ENCODE data around the gene ARMC8. TPM values are rescaled to one million over a fixed set of nuclear protein-coding genes. Genes with fewer than 3 reads are reported as not detected.
A peak's percentile ranks its signal among the peaks of the same experiment; 100 is the strongest.

ARMC8 gene
- total RNA-seq, 2 experiments from 2014 or later: 50.4 to 53.2 TPM

DNA sequence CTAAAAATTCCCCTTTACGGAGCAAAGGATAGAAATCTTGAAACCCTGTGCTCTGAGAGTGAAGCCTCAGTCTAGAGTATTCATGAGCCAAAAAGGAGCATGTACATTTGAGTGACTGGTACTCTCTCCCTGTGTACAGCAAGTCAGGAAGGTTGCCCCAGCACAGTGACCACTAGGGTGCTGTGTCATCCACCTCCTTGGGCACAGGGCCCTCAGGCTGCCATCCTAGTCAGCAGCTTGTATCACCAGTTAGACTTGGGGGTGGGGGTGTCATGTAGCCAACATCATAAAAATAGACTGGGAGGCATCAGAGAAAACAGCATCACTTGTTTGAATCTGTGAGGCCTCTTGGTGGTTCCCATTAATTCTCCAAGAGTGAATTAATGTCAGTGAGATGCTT is 130.6 kb downstream of the ARMC8 start:
- no peak for DNase-seq
- H3K27ac Mint-ChIP-seq: no peak overlapping the region
- no peaks in the 10 kb centered on the region for H3K36me3 Mint-ChIP-seq (ENCODE audit: low read depth)
- POLR2A ChIA-PET: no interaction called here
- no peak overlapping the region for H3K4me3 Mint-ChIP-seq
- H3K4me1 Mint-ChIP-seq (ENCODE audit: low read depth): peaks cover 7% of the 10 kb centered on the region
- H3K27me3 Mint-ChIP-seq (ENCODE audit: low read depth): peaks cover 6% of the 10 kb centered on the region
- H3K9me3 Mint-ChIP-seq (ENCODE audit: insufficient read depth): no peaks in the 10 kb centered on the region
- no peak for ATAC-seq
- CTCF ChIA-PET: interaction anchor here (1.1 kb wide), 1 partner anchor 11 kb away, joined by 4 read pairs; no protein-coding TSS in a partner anchor

DNA sequence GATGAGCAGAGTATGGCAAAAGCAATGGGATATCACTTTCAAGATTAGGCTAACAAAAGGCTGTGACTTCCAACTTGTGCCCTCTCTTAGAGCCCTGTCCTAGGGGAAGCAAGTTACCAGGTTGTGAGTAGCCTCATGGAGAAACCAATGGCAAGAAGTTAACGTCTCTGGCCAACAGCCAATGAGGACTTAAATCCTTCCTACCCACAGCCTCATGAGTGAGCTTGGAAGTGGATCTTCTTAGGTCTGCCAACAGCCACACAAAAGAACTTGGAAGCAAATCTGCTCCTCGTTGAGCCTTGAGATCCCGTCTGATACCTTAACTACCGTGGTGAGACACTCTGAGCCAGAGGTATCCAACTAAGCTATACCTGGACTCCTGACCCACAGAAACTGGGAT is 136.9 kb downstream of the ARMC8 start:
- POLR2A ChIA-PET: no interaction called here
- ATAC-seq (no peak), DNase-seq (no peak)
- Mint-ChIP-seq H3K27ac (no peak overlapping the region), H3K27me3 (ENCODE audit: low read depth) (no peaks in the 10 kb centered on the region), H3K4me3 (no peak overlapping the region), H3K9me3 (ENCODE audit: insufficient read depth) (no peaks in the 10 kb centered on the region), H3K36me3 (ENCODE audit: low read depth) (no peaks in the 10 kb centered on the region), H3K4me1 (ENCODE audit: low read depth) (peaks cover 24% of the 10 kb centered on the region)
- CTCF ChIA-PET: no interaction called here

DNA sequence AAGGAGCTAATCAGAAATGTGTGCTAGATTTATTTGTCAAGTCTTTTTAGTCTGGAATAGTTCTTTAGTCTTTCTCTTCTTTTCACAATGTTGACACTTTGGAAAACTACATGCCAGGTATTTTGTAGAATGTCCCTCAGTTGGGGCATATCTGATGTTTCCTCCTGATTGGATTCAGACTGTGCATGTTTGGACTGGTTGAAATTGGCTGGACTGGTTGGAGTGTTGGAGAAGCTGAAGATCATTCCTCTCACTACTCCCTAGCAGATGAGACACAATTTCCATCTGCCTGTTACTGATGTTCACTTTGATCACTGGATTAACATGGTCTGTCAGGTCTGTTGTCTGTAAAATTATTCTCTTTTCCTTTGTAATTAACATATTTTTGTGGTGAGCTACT is 138.9 kb downstream of the ARMC8 start:
- POLR2A ChIA-PET: no interaction called here
- Mint-ChIP-seq H3K36me3 (ENCODE audit: low read depth) (no peaks in the 10 kb centered on the region), H3K4me1 (ENCODE audit: low read depth) (peaks cover 36% of the 10 kb centered on the region), H3K4me3 (no peak overlapping the region), H3K27ac (no peak overlapping the region), H3K9me3 (ENCODE audit: insufficient read depth) (no peaks in the 10 kb centered on the region), H3K27me3 (ENCODE audit: low read depth) (no peaks in the 10 kb centered on the region)
- ATAC-seq: no peak
- CTCF ChIA-PET: no interaction called here
- no peak for DNase-seq

DNA sequence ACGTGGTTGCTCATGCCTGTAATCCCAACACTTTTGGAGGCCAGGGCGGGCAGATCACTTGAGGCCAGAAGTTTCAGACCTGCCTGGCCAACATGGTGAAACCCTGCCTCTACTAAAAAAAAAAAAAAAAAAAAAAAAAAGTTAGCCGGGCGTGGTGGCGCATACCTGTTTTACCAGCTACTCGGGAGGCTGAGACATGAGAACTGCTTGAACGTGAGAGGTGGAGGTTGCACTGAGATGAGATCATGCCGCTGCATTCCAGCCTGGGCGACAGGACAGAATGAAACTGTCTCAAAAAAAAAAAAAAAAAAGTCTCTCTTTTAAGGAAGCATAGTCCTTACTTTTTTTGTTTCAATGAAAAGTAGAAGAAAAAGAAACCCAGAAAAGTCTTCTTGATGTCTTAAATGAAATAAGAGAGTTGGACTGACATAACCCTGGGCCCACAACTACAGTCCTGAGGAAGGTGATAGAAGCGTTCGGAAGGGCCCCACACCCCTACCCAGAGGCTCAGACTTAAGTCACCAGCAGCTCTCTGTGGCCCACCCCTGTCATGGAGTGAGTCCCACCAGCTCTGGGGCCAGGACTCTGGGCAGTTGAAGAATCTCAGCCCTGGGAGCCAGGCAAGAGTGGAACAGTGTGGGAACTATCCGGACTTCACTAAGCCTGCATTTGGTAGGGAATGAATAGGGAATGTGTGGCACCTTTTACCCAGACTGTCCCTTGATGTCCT is 139.9 kb downstream of the ARMC8 start:
- no peak overlapping the region for H3K27ac Mint-ChIP-seq
- ChIA-PET CTCF (no interaction called here), POLR2A (no interaction called here)
- ATAC-seq: no peak
- H3K4me3 Mint-ChIP-seq: no peak overlapping the region
- H3K36me3 Mint-ChIP-seq (ENCODE audit: low read depth): no peaks in the 10 kb centered on the region
- no peaks in the 10 kb centered on the region for H3K27me3 Mint-ChIP-seq (ENCODE audit: low read depth)
- peaks cover 32% of the 10 kb centered on the region for H3K4me1 Mint-ChIP-seq (ENCODE audit: low read depth)
- no peaks in the 10 kb centered on the region for H3K9me3 Mint-ChIP-seq (ENCODE audit: insufficient read depth)
- no peak for DNase-seq

DNA sequence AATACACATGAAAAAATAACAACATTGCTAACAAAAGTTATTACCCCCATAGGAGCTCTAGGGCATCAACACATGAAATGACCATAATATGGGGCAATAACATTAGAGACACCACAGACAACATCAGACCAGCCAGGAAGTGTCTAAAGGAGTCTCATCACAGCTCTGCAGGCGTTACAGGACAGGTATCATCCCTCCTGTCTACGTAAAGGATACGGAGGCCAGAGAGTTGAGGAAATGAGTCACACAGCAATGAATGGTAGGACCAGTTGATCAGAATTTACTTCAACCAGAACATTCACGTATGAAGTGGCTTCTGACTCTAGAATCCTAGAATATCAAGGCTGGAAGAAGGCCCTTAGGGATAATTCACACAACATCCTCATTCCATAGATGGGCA is 140.7 kb downstream of the ARMC8 start:
- Mint-ChIP-seq H3K4me1 (ENCODE audit: low read depth) (peaks cover 29% of the 10 kb centered on the region), H3K27ac (no peak overlapping the region), H3K27me3 (ENCODE audit: low read depth) (no peaks in the 10 kb centered on the region), H3K4me3 (no peak overlapping the region), H3K9me3 (ENCODE audit: insufficient read depth) (no peaks in the 10 kb centered on the region), H3K36me3 (ENCODE audit: low read depth) (no peaks in the 10 kb centered on the region)
- ATAC-seq (no peak), DNase-seq (no peak)
- POLR2A ChIA-PET: interaction anchor here (1.0 kb wide), 1 partner anchor 106 kb away, joined by 4 read pairs; no protein-coding TSS in a partner anchor
- CTCF ChIA-PET: interaction anchor here (0.6 to 1.7 kb wide), 8 partner anchors 10 to 153 kb away, joined by 3 to 8 read pairs (median 3); partner anchors contain the start of gene DBR1

DNA sequence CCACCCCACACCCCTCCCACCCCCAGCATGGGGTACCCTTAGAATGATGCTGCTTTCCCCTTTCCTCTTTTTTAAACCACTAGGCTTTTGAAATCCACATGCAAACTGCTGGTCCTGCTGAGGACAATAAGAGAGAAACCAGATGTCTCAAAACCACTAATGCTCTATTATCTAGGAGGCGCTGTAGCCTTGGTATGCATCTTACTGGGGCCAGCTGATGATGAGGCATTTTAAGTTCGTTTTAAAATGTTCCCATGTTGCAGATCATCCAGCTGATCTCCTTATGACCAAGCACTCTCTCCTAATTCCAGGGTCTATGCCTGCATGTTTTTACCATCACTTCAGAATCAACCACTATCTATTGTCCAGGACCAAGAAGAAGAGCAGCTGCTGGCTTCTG is 141.2 kb downstream of the ARMC8 start:
- Mint-ChIP-seq H3K36me3 (ENCODE audit: low read depth) (no peaks in the 10 kb centered on the region), H3K27me3 (ENCODE audit: low read depth) (no peaks in the 10 kb centered on the region), H3K4me3 (peak overlapping the region; percentile 45), H3K4me1 (ENCODE audit: low read depth) (peaks cover 29% of the 10 kb centered on the region), H3K9me3 (ENCODE audit: insufficient read depth) (no peaks in the 10 kb centered on the region), H3K27ac (no peak overlapping the region)
- ChIA-PET POLR2A (interaction anchor here (1.0 kb wide), 1 partner anchor 107 kb away, joined by 4 read pairs; no protein-coding TSS in a partner anchor), CTCF (interaction anchor here (0.6 to 1.7 kb wide), 21 partner anchors 8 to 587 kb away, joined by 3 to 8 read pairs (median 4); partner anchors contain the start of genes ARMC8 and DBR1)
- ATAC-seq (no peak), DNase-seq (no peak)

DNA sequence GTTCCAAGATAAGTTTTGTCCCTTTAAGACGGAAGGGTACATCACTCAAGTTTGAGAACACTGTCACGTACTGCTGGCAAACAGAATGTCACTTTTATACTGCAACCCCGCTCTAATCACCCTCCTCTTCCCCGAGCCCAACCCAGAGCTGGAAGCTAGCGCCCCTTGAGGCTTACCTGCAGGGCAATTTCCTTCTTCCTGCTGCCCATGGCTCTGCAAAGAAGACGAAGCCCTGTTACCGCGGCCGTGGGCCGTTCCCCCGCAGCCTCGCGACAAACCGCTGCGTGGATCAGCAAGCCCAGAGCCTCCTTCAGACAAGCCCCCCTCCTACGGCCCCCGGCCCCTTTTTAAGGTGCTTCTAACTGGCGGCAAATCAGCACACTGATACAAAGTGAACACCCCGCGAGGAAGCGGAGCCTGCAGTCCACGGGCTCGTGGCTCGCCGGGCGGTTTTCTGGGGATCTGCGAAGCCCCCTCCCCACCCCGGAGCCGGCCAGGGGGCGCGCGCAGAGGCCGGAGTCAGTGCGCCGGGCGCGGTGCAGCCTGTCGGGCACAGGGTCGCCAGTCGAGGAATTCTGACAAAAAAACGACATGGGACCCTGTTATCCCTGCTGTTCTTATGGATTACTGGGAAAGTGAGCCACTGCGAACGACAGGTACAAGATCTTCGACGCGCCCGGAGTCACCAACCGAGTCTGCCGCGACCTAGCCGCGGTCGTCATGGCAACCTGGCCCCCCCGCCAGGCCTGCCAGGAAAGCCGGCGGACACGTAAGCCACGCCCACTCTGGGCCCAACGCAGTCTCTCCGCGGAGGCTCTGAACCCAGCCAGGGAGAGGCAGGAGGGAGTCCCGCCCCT is 142.3 kb downstream of the ARMC8 start, which contains the start of gene NME9:
TSS of gene NME9 (minus strand) at position 725 of the 857 bp plus-strand sequence. CDS start at position 209, 516 bp downstream.
- CTCF ChIA-PET: interaction anchor here (0.8 to 3.5 kb wide), 23 partner anchors 9 to 586 kb away, joined by 3 to 13 read pairs (median 4); partner anchors contain the start of genes ARMC8 and DBR1
- no peaks in the 10 kb centered on the region for H3K9me3 Mint-ChIP-seq (ENCODE audit: insufficient read depth)
- H3K36me3 Mint-ChIP-seq (ENCODE audit: low read depth): no peaks in the 10 kb centered on the region
- peak; percentile 88 for DNase-seq
- H3K27ac Mint-ChIP-seq: peak within 1 kb of the TSS; percentile 81
- H3K4me1 Mint-ChIP-seq (ENCODE audit: low read depth): peaks cover 25% of the 10 kb centered on the region
- peak; percentile 93 for ATAC-seq
- H3K27me3 Mint-ChIP-seq (ENCODE audit: low read depth): peaks cover 1% of the 10 kb centered on the region
- peak within 1 kb of the TSS; percentile 87 for H3K4me3 Mint-ChIP-seq
- POLR2A ChIA-PET: interaction anchor here (0.8 to 1.0 kb wide), 2 partner anchors 108 to 190 kb away, joined by 3 to 4 read pairs; no protein-coding TSS in a partner anchor

DNA sequence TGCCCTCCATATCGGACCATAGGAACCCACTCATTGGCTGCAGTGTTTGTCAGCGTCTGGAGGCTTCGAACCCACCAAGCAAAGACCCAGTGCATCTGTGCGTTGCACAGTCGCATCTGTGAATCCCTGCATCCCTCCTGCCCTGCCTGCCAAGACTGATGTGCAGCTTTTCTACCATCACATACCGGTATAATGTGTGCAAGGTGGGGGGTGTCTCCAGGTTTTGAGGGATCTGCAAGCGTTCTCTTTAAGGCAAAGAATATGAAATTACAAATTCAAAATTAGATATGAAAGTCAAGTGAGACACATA is 142.8 kb downstream of the ARMC8 start:
- Mint-ChIP-seq H3K9me3 (ENCODE audit: insufficient read depth) (no peaks in the 10 kb centered on the region), H3K36me3 (ENCODE audit: low read depth) (no peaks in the 10 kb centered on the region), H3K27me3 (ENCODE audit: low read depth) (peaks cover 4% of the 10 kb centered on the region), H3K27ac (peak overlapping the region; percentile 49), H3K4me3 (peak overlapping the region; percentile 87), H3K4me1 (ENCODE audit: low read depth) (peaks cover 20% of the 10 kb centered on the region)
- POLR2A ChIA-PET: no interaction called here
- CTCF ChIA-PET: interaction anchor here (1.1 to 3.5 kb wide), 3 partner anchors 105 to 149 kb away, joined by 3 to 13 read pairs (median 5); partner anchors contain the start of gene ESYT3
- no peak for DNase-seq
- no peak for ATAC-seq

DNA sequence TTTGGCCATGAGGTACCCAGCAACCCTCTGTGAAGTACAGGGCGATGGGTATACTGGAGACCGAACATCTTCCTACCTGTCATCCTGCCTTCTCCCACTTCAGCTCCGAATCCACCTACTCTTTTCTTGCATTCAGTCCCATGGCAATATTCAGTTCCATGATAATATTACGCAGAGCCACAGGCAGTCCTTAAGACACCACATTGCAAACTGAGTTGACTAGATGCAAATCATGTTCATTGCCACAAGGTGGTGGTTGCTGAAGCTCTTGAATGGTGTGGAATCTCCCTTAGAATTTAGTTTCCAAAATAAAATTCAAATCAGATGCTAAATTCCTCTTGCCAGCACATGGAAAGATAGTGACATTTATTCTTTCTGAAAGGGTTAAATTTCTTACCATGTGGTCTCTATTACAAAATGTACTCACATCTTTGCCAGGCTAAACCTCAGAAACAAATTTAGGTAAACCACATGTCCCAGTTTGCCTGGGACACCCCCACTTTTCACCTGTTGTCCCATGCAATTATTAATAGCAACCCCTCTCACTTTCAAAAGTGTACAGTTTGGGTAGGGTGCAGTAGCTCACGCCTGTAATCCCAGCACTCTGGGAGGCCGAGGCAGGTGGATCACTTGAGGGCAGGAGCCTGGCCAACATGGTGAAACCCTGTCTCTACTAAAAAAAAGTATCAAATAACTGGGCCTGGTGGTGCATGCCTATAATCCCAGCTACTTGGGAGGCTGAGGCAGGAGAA is 144.2 kb downstream of the ARMC8 start:
- H3K27ac Mint-ChIP-seq: no peak overlapping the region
- ChIA-PET POLR2A (no interaction called here), CTCF (interaction anchor here (0.9 to 3.5 kb wide), 7 partner anchors 23 to 584 kb away, joined by 3 to 13 read pairs (median 5); partner anchors contain the start of gene ESYT3)
- ATAC-seq: no peak
- H3K4me1 Mint-ChIP-seq (ENCODE audit: low read depth): peaks cover 19% of the 10 kb centered on the region
- no peak for DNase-seq
- H3K9me3 Mint-ChIP-seq (ENCODE audit: insufficient read depth): no peaks in the 10 kb centered on the region
- H3K36me3 Mint-ChIP-seq (ENCODE audit: low read depth): no peaks in the 10 kb centered on the region
- peaks cover 8% of the 10 kb centered on the region for H3K27me3 Mint-ChIP-seq (ENCODE audit: low read depth)
- no peak overlapping the region for H3K4me3 Mint-ChIP-seq

DNA sequence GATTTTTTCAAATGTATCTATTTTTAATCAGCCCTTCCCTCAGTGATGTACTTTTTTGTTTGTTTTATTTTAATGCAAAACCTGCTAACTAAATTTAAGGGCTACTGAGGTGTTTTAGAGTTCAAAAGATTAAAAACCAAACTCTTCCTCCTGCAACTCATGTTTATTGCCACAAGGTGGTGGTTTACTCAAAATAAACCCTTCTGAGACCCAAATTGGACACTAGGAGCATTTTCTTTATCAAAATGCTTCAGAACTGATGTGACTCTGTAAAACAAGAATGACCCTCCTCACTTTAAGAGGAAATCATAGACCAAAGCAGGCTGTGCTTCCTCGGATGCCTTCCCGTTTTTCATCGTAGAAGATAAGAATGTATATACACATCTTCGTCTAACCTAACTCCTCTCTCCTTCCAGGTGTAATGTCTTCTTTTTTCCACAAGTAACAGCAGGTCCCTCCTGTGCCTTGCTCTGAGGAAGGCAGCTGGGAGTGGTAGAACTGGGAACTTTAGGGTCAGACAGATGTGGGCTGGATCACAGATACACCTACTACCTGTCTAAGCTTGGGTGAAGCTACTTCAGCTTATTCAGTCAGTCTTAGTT is 145.5 kb downstream of the ARMC8 start:
- Mint-ChIP-seq H3K27ac (no peak overlapping the region), H3K27me3 (ENCODE audit: low read depth) (peaks cover 9% of the 10 kb centered on the region), H3K4me1 (ENCODE audit: low read depth) (peaks cover 19% of the 10 kb centered on the region), H3K9me3 (ENCODE audit: insufficient read depth) (no peaks in the 10 kb centered on the region), H3K36me3 (ENCODE audit: low read depth) (no peaks in the 10 kb centered on the region), H3K4me3 (no peak overlapping the region)
- no peak for ATAC-seq
- POLR2A ChIA-PET: no interaction called here
- CTCF ChIA-PET: interaction anchor here (0.6 to 3.5 kb wide), 3 partner anchors 12 to 151 kb away, joined by 3 to 13 read pairs (median 3); partner anchors contain the start of gene ESYT3
- no peak for DNase-seq

DNA sequence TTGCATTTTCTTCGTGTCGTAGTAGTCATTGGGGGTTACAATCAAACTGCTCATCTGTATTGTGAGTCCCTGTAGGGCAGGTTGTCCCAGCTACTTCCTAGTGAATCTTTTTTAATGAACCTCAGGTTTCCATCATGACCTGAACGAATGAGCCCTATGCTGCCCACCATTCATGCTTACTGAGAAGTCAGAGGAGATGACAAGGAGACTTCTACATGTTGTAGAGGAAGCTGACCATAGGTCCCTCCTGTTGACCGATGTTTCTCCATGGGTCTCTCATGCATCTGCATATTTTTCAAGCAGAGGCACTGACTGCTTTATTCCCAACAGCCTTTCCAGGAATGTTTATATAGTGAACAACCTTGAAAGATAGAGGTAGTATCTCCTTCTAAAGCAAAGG is 147.5 kb downstream of the ARMC8 start:
- ChIA-PET CTCF (interaction anchor here (0.7 kb wide), 1 partner anchor 12 kb away, joined by 3 read pairs; no protein-coding TSS in a partner anchor), POLR2A (no interaction called here)
- H3K4me3 Mint-ChIP-seq: no peak overlapping the region
- H3K4me1 Mint-ChIP-seq (ENCODE audit: low read depth): peaks cover 9% of the 10 kb centered on the region
- no peaks in the 10 kb centered on the region for H3K36me3 Mint-ChIP-seq (ENCODE audit: low read depth)
- no peak overlapping the region for H3K27ac Mint-ChIP-seq
- no peak for ATAC-seq
- peaks cover 9% of the 10 kb centered on the region for H3K27me3 Mint-ChIP-seq (ENCODE audit: low read depth)
- DNase-seq: no peak
- H3K9me3 Mint-ChIP-seq (ENCODE audit: insufficient read depth): no peaks in the 10 kb centered on the region

Data from activated CD8-positive, alpha-beta T cell treated with anti-CD3 and anti-CD28 coated beads, Interleukin-2, amount 10 ng/mL, durations not matched to agents 7 days and 5 days (primary cell).